Esophagus squamous epithelium (tissue), 4 donors: ENCODE measurements around the gene GLIS1.

Experiments
- POLR2A ChIP-seq, 4 donors: fragments of 450-650 bp; IDR thresholded peaks; one replicate each; pipeline ENCODE4 v1.6.1; 2017; ENCODE audit warnings: antibody characterized with exemption in 4 of 4, mild to moderate bottlenecking in 4 of 4, moderate library complexity in 3 of 4
- TF ChIP-seq, protein P1 (sequence below), 6 experiments: fragments of 450-650 bp in 4 of 6; fragments of 200-600 bp in 2 of 6; sonication (generic) in 2 of 6; IDR thresholded peaks; one replicate each; pipeline ENCODE4 v1.5.1; 2016 to 2019; ENCODE audit warnings: antibody characterized with exemption in 6 of 6, mild to moderate bottlenecking in 4 of 6, moderate library complexity in 4 of 6

DNA sequence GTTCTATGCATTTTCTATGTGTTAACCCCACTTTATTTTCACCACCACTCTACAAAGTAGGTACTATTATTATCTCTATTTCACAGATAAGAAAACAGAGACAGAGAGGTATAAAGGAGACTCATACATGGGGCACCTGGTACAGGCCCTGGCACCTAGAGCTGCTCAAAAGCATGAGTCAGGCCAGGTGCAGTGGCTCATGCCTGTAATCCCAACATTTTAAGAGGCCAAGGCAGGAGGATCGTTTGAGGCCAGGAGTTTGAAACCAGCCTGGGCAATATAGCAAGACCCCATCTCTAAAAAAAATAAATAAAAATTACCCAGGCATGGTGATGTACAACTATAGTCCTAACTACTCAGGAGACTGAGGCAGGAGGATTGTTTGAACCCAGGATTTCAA lies 35.8 kb downstream of the GLIS1 start:
- TF ChIP-seq, protein P1, sequence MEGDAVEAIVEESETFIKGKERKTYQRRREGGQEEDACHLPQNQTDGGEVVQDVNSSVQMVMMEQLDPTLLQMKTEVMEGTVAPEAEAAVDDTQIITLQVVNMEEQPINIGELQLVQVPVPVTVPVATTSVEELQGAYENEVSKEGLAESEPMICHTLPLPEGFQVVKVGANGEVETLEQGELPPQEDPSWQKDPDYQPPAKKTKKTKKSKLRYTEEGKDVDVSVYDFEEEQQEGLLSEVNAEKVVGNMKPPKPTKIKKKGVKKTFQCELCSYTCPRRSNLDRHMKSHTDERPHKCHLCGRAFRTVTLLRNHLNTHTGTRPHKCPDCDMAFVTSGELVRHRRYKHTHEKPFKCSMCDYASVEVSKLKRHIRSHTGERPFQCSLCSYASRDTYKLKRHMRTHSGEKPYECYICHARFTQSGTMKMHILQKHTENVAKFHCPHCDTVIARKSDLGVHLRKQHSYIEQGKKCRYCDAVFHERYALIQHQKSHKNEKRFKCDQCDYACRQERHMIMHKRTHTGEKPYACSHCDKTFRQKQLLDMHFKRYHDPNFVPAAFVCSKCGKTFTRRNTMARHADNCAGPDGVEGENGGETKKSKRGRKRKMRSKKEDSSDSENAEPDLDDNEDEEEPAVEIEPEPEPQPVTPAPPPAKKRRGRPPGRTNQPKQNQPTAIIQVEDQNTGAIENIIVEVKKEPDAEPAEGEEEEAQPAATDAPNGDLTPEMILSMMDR (IDR thresholded peaks at IDR 0.05) = no peak
- no peak for TF ChIP-seq POLR2A (IDR thresholded peaks at IDR 0.05)
